Measurements from ENCODE around the gene GRB10. TPM values are rescaled to one million over a fixed set of nuclear protein-coding genes. Genes with fewer than 3 reads are reported as not detected.

The GRB10 gene
- polyA plus RNA-seq, 1 donor from 2014 or later, result 78.4 TPM

DNA sequence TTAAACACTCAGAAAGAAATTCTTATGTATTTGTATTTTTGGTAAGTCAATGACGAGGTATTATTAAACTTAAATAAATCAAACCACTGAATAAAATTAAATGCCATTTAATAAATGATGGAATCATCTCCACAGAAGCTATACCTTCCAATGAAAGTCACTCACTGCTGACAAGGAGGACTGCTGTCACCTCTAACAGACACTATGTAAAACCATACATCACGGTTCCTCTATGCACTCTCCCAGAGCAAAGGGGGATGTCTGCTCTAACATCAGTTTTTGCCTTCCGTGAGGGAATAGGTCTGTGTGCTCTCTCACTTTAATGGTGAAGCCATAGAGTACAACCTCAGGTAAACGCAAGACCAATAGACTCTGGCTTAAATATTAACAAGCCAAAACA is 117.8 kb downstream of the GRB10 start:
- H3K9me2 ChIP-seq (ENCODE audit: insufficient read depth, low read length), result no peaks in the 10 kb centered on the region
- H3K4me3 ChIP-seq (ENCODE audit: low read length), result no peak overlapping the region
- no peaks in the 10 kb centered on the region for H3K27me3 ChIP-seq (ENCODE audit: insufficient read depth, low read depth, low read length)
- no peak overlapping the region for H3K4me2 ChIP-seq (ENCODE audit: low read length)
- TF ChIP-seq MXI1 (conservative IDR thresholded peaks at IDR 0.05; ENCODE audit: poor library complexity, severe bottlenecking) (no peak), TAF1 (IDR thresholded peaks at IDR 0.05; ENCODE audit: low read depth) (no peak), RAD21 (conservative IDR thresholded peaks at IDR 0.05) (no peak), POLR2AphosphoS5 (IDR thresholded peaks at IDR 0.05) (no peak), EZH2 (IDR thresholded peaks at IDR 0.05; ENCODE audit: borderline replicate concordance, insufficient read depth, low read length, poor library complexity, severe bottlenecking) (no peak), EP300 (conservative IDR thresholded peaks at IDR 0.05; ENCODE audit: poor library complexity, severe bottlenecking) (no peak), SMC3 (conservative IDR thresholded peaks at IDR 0.05; ENCODE audit: poor library complexity) (no peak)
- TF ChIP-seq, protein P1, sequence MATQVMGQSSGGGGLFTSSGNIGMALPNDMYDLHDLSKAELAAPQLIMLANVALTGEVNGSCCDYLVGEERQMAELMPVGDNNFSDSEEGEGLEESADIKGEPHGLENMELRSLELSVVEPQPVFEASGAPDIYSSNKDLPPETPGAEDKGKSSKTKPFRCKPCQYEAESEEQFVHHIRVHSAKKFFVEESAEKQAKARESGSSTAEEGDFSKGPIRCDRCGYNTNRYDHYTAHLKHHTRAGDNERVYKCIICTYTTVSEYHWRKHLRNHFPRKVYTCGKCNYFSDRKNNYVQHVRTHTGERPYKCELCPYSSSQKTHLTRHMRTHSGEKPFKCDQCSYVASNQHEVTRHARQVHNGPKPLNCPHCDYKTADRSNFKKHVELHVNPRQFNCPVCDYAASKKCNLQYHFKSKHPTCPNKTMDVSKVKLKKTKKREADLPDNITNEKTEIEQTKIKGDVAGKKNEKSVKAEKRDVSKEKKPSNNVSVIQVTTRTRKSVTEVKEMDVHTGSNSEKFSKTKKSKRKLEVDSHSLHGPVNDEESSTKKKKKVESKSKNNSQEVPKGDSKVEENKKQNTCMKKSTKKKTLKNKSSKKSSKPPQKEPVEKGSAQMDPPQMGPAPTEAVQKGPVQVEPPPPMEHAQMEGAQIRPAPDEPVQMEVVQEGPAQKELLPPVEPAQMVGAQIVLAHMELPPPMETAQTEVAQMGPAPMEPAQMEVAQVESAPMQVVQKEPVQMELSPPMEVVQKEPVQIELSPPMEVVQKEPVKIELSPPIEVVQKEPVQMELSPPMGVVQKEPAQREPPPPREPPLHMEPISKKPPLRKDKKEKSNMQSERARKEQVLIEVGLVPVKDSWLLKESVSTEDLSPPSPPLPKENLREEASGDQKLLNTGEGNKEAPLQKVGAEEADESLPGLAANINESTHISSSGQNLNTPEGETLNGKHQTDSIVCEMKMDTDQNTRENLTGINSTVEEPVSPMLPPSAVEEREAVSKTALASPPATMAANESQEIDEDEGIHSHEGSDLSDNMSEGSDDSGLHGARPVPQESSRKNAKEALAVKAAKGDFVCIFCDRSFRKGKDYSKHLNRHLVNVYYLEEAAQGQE (IDR thresholded peaks at IDR 0.05; ENCODE audit: borderline replicate concordance), result no peak
- TF ChIP-seq, protein P2, sequence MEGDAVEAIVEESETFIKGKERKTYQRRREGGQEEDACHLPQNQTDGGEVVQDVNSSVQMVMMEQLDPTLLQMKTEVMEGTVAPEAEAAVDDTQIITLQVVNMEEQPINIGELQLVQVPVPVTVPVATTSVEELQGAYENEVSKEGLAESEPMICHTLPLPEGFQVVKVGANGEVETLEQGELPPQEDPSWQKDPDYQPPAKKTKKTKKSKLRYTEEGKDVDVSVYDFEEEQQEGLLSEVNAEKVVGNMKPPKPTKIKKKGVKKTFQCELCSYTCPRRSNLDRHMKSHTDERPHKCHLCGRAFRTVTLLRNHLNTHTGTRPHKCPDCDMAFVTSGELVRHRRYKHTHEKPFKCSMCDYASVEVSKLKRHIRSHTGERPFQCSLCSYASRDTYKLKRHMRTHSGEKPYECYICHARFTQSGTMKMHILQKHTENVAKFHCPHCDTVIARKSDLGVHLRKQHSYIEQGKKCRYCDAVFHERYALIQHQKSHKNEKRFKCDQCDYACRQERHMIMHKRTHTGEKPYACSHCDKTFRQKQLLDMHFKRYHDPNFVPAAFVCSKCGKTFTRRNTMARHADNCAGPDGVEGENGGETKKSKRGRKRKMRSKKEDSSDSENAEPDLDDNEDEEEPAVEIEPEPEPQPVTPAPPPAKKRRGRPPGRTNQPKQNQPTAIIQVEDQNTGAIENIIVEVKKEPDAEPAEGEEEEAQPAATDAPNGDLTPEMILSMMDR (IDR thresholded peaks at IDR 0.05; ENCODE audit: poor library complexity, severe bottlenecking), result no peak
- no peak overlapping the region for H3K27ac ChIP-seq (ENCODE audit: low read length)
- no peak overlapping the region for H2AFZ ChIP-seq (ENCODE audit: low read depth, low read length)
- H3K79me2 ChIP-seq (replicated peaks; ENCODE audit: insufficient read depth, low read length), result no peaks in the 10 kb centered on the region
- H3K9me3 ChIP-seq (ENCODE audit: low read length), result no peaks in the 10 kb centered on the region
- no peak overlapping the region for H3K9ac ChIP-seq (ENCODE audit: low read length)
- no peaks in the 10 kb centered on the region for H4K20me1 ChIP-seq (ENCODE audit: insufficient read depth)
- H3K36me3 ChIP-seq (ENCODE audit: insufficient read depth, low read length), result no peaks in the 10 kb centered on the region
- H3F3A ChIP-seq (ENCODE audit: insufficient read depth, low read length, poor library complexity, severe bottlenecking), result no peaks in the 10 kb centered on the region

DNA sequence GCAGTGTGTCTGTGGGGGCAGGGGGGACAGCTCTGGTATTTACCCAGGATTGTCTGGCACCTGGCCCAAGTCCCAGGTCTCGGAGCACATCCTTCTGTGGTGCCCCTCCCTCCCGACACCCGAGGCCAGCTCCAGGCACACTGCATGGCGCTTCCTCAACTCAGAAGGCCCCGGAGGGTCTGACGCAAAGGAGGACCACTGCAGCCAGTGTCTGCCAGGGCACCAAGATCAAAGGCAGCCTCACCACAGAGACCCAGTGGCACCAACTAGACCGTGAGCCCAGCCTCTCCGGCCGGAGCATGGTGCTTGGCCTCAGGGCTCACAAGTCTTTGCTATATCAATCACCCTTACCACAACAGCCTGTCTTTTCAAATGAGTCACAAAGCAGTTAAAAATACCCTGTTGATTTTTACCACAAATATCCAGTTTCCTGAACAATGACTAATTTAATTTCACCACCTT is 118.2 kb downstream of the GRB10 start:
- H2AFZ ChIP-seq (ENCODE audit: low read depth, low read length), result no peak overlapping the region
- H3K27ac ChIP-seq (ENCODE audit: low read length), result no peak overlapping the region
- H4K20me1 ChIP-seq (ENCODE audit: insufficient read depth), result no peaks in the 10 kb centered on the region
- TF ChIP-seq MXI1 (conservative IDR thresholded peaks at IDR 0.05; ENCODE audit: poor library complexity, severe bottlenecking) (no peak), TAF1 (IDR thresholded peaks at IDR 0.05; ENCODE audit: low read depth) (no peak), POLR2AphosphoS5 (IDR thresholded peaks at IDR 0.05) (no peak), EZH2 (IDR thresholded peaks at IDR 0.05; ENCODE audit: borderline replicate concordance, insufficient read depth, low read length, poor library complexity, severe bottlenecking) (no peak), EP300 (conservative IDR thresholded peaks at IDR 0.05; ENCODE audit: poor library complexity, severe bottlenecking) (no peak), SMC3 (conservative IDR thresholded peaks at IDR 0.05; ENCODE audit: poor library complexity) (no peak), RAD21 (conservative IDR thresholded peaks at IDR 0.05) (no peak)
- TF ChIP-seq, protein P1 (IDR thresholded peaks at IDR 0.05; ENCODE audit: borderline replicate concordance), result no peak
- TF ChIP-seq, protein P2 (IDR thresholded peaks at IDR 0.05; ENCODE audit: poor library complexity, severe bottlenecking), result no peak
- H3F3A ChIP-seq (ENCODE audit: insufficient read depth, low read length, poor library complexity, severe bottlenecking), result no peaks in the 10 kb centered on the region
- H3K9me3 ChIP-seq (ENCODE audit: low read length), result no peaks in the 10 kb centered on the region
- no peak overlapping the region for H3K9ac ChIP-seq (ENCODE audit: low read length)
- no peaks in the 10 kb centered on the region for H3K36me3 ChIP-seq (ENCODE audit: insufficient read depth, low read length)
- no peaks in the 10 kb centered on the region for H3K27me3 ChIP-seq (ENCODE audit: insufficient read depth, low read depth, low read length)
- no peaks in the 10 kb centered on the region for H3K9me2 ChIP-seq (ENCODE audit: insufficient read depth, low read length)
- H3K4me3 ChIP-seq (ENCODE audit: low read length), result no peak overlapping the region
- H3K4me2 ChIP-seq (ENCODE audit: low read length), result no peak overlapping the region
- H3K79me2 ChIP-seq (replicated peaks; ENCODE audit: insufficient read depth, low read length), result no peaks in the 10 kb centered on the region
